MCF 10A (cell line): Measurements from ENCODE around the gene GFAP. TPM values are rescaled to one million over a fixed set of nuclear protein-coding genes. Genes with fewer than 3 reads are reported as not detected.

Source experiments
- BruUV-seq: library from RNA; stranded (reverse); fragments of 400-500 nt; replicated peaks from 2 replicates; lab custom pipeline; 2021; lab: Mats Ljungman, UMichigan
- CTCF ChIA-PET: fragments of 300-600 bp; sonication (Branson Sonifier 250); formaldehyde crosslinking; extraction: SDS; loops from one replicate; lab custom pipeline; 2021; ENCODE audit warnings: antibody characterized with exemption, inconsistent platforms; lab: Yijun Ruan, JAX
- POLR2A ChIA-PET: fragments of 300-600, 350-650 bp; sonication (Branson Sonifier 250); formaldehyde crosslinking; extraction: SDS; loops from one replicate; lab custom pipeline; 2020; ENCODE audit warnings: antibody characterized with exemption, inconsistent platforms; lab: Yijun Ruan, JAX
- DNase-seq: peaks from one replicate; pipeline ENCODE4 v3.0.0-alpha.2; 2018; ENCODE audit not compliant: unreplicated experiment
- H3K27ac Mint-ChIP-seq: one replicate; pipeline ENCODE4 v1.8.0; 2022; ENCODE audit warnings: mild to moderate bottlenecking, low read depth, mixed read lengths; ENCODE audit not compliant: unreplicated experiment
- H3K27me3 Mint-ChIP-seq: one replicate; pipeline ENCODE4 v1.8.0; 2022; ENCODE audit warnings: mixed read lengths; ENCODE audit not compliant: insufficient read depth, unreplicated experiment
- H3K36me3 Mint-ChIP-seq: one replicate; pipeline ENCODE4 v1.8.0; 2022; ENCODE audit warnings: mild to moderate bottlenecking, moderate library complexity, mixed read lengths; ENCODE audit not compliant: insufficient read depth, unreplicated experiment
- H3K4me1 Mint-ChIP-seq: one replicate; pipeline ENCODE4 v1.8.0; 2022; ENCODE audit warnings: mixed read lengths; ENCODE audit not compliant: insufficient read depth, unreplicated experiment
- H3K4me3 Mint-ChIP-seq: one replicate; pipeline ENCODE4 v1.8.0; 2022; ENCODE audit warnings: mild to moderate bottlenecking, moderate library complexity, mixed read lengths; ENCODE audit not compliant: unreplicated experiment
- H3K9me3 Mint-ChIP-seq: one replicate; pipeline ENCODE4 v1.8.0; 2022; ENCODE audit warnings: mixed read lengths; ENCODE audit not compliant: unreplicated experiment
- CTCF ChIP-seq: fragments of 200-600 bp; IDR thresholded peaks from one replicate; pipeline ENCODE4 v1.8.0; 2022; ENCODE audit warnings: antibody characterized with exemption, mild to moderate bottlenecking; ENCODE audit not compliant: unreplicated experiment
- intact Hi-C: fragments of 100-400 bp; cut with micrococcal nuclease; formaldehyde crosslinking; loops from 2 replicates; pipeline ENCODE4 v1.14.1; 2022
- total RNA-seq: library from RNA; stranded (reverse); gene quantifications from 2 replicates; pipeline ENCODE4 v1.2.3, GENCODE V29; 2022

Gene GFAP
- total RNA-seq, 1 experiment from 2014 or later = not detected

- DNase-seq = no peak
- ChIA-PET POLR2A (interaction anchor here (1.1 kb wide), 2 partner anchors 78 to 230 kb away, joined by 3 read pairs; no protein-coding TSS in a partner anchor), CTCF (interaction anchor here (0.6 to 1.1 kb wide), 3 partner anchors 61 to 80 kb away, joined by 3 to 4 read pairs (median 3); no protein-coding TSS in a partner anchor)
- no peaks in the 10 kb centered on the region for H3K9me3 Mint-ChIP-seq
- intact Hi-C loops = loop anchor here (2.0 kb wide), 1 partner anchor 31 kb away; no protein-coding TSS in a partner anchor
- H3K27ac Mint-ChIP-seq = peak overlapping the region; percentile 77
- TF ChIP-seq CTCF = no peak
- H3K4me1 Mint-ChIP-seq = peaks cover 19% of the 10 kb centered on the region
- no TSS peak for BruUV-seq
- H3K4me3 Mint-ChIP-seq = no peak overlapping the region
- no peaks in the 10 kb centered on the region for H3K36me3 Mint-ChIP-seq
- H3K27me3 Mint-ChIP-seq = no peaks in the 10 kb centered on the region
These were observed 26.5 kb upstream of the GFAP start for GRCh38 chr17:44941712-44942331.

GRCh38 chr17:44940768-44941167 lies 25.5 kb upstream of the GFAP start:
- ChIA-PET CTCF (interaction anchor here (0.6 to 1.4 kb wide), 3 partner anchors 20 to 201 kb away, joined by 4 to 11 read pairs (median 4); no protein-coding TSS in a partner anchor), POLR2A (interaction anchor here (0.7 to 1.7 kb wide), 14 partner anchors 9 to 231 kb away, joined by 3 to 8 read pairs (median 4); partner anchors contain the start of genes EFTUD2 and NMT1)
- Mint-ChIP-seq H3K4me3 (peak overlapping the region; percentile 53), H3K36me3 (no peaks in the 10 kb centered on the region), H3K9me3 (no peaks in the 10 kb centered on the region), H3K27me3 (no peaks in the 10 kb centered on the region), H3K27ac (peak overlapping the region; percentile 77), H3K4me1 (peaks cover 19% of the 10 kb centered on the region)
- no peak for TF ChIP-seq CTCF
- BruUV-seq = no TSS peak
- DNase-seq = peak; percentile 14
- intact Hi-C loops = loop anchor here (2.0 kb wide), 1 partner anchor 32 kb away; no protein-coding TSS in a partner anchor

GRCh38 chr17:44940317-44940716 lies 25.0 kb upstream of the GFAP start:
- intact Hi-C loops = loop anchor here (2.0 kb wide), 1 partner anchor 32 kb away; no protein-coding TSS in a partner anchor
- Mint-ChIP-seq H3K9me3 (no peaks in the 10 kb centered on the region), H3K36me3 (no peaks in the 10 kb centered on the region), H3K4me3 (peak overlapping the region; percentile 53), H3K4me1 (peaks cover 19% of the 10 kb centered on the region), H3K27ac (peak overlapping the region; percentile 77), H3K27me3 (no peaks in the 10 kb centered on the region)
- peak; percentile 65 for DNase-seq
- no TSS peak for BruUV-seq
- POLR2A ChIA-PET = interaction anchor here (0.7 to 1.7 kb wide), 18 partner anchors 9 to 231 kb away, joined by 3 to 8 read pairs (median 4); partner anchors contain the start of genes DCAKD, EFTUD2 and NMT1
- TF ChIP-seq CTCF = no peak
- CTCF ChIA-PET = interaction anchor here (0.6 to 1.4 kb wide), 5 partner anchors 19 to 202 kb away, joined by 3 to 11 read pairs (median 4); no protein-coding TSS in a partner anchor

GRCh38 chr17:44935116-44935515 lies 19.8 kb upstream of the GFAP start:
- H3K9me3 Mint-ChIP-seq = no peaks in the 10 kb centered on the region
- H3K27ac Mint-ChIP-seq = no peak overlapping the region
- TF ChIP-seq CTCF = no peak
- intact Hi-C loops = no loop called here
- no TSS peak for BruUV-seq
- peaks cover 3% of the 10 kb centered on the region for H3K4me1 Mint-ChIP-seq
- ChIA-PET CTCF (interaction anchor here (0.5 to 1.9 kb wide), 2 partner anchors 15 to 116 kb away, joined by 3 to 5 read pairs; partner anchors contain the start of gene DCAKD), POLR2A (no interaction called here)
- H3K27me3 Mint-ChIP-seq = no peaks in the 10 kb centered on the region
- H3K36me3 Mint-ChIP-seq = no peaks in the 10 kb centered on the region
- no peak for DNase-seq
- no peak overlapping the region for H3K4me3 Mint-ChIP-seq
